Tibial nerve (tissue), 4 donors: Measurements from ENCODE around the gene HOXB13. TPM values are rescaled to one million over a fixed set of nuclear protein-coding genes. Genes with fewer than 3 reads are reported as not detected.
A peak's percentile ranks its signal among the peaks of the same experiment; 100 is the strongest.
"Not testable (repeated sequence)": the region's sequence is repeated elsewhere in the genome, so short reads cannot be mapped to it uniquely, and the experiment has no call there.

Experiments used
- DNase-seq, 2 donors: peaks; one replicate each; pipeline ENCODE4 v3.0.0-alpha.2; 2019; ENCODE audit warnings: low spot score in 2 of 2
- H3K27ac ChIP-seq, 4 donors: fragments of 200-600 bp; sonication (generic) in 3 of 4; one replicate each; pipeline ENCODE4 v1.5.1; 2017 to 2019; ENCODE audit warnings: mild to moderate bottlenecking in 1 of 4
- H3K27me3 ChIP-seq, 2 donors: fragments of 200-600 bp; sonication (generic) in 1 of 2; one replicate each; pipeline versions ENCODE4 v1.5.1 to v1.6.0; 2017 to 2019
- H3K36me3 ChIP-seq, 3 donors: fragments of 200-600 bp; sonication (generic); one replicate each; pipeline ENCODE4 v1.5.1; 2018 to 2019
- H3K4me1 ChIP-seq, 4 donors: fragments of 200-600 bp; sonication (generic) in 3 of 4; one replicate each; pipeline ENCODE4 v1.5.1; 2017 to 2019
- H3K4me3 ChIP-seq, 4 donors: fragments of 200-600 bp; sonication (generic) in 3 of 4; one replicate each; pipeline ENCODE4 v1.5.1; 2017 to 2019; ENCODE audit warnings: mild to moderate bottlenecking in 1 of 4, moderate library complexity in 1 of 4
- H3K9me3 ChIP-seq, 4 donors: fragments of 200-600 bp; sonication (generic) in 3 of 4; one replicate each; pipeline ENCODE4 v1.5.1; 2017 to 2019
- EP300 ChIP-seq, 2 donors: sonication (generic); formaldehyde crosslinking; IDR thresholded peaks; one replicate each; pipeline ENCODE4 v1.6.1; 2017; ENCODE audit warnings: antibody characterized with exemption in 2 of 2, mild to moderate bottlenecking in 1 of 2
- POLR2A ChIP-seq, 2 donors: fragments of 450-650 bp; IDR thresholded peaks; one replicate each; pipeline ENCODE4 v1.6.1; 2017; ENCODE audit warnings: antibody characterized with exemption in 2 of 2, mild to moderate bottlenecking in 2 of 2, moderate library complexity in 2 of 2
- WGBS, 2 donors: methylation state at CpG; one replicate each; pipeline ENCODE4 v1.1.5; 2018; 5-methylcytosine and 5-hydroxymethylcytosine counted together
- total RNA-seq, 4 donors: library from RNA; depleted of rRNA; stranded (reverse); fragments of >200 nt; gene quantifications; one replicate each; pipeline ENCODE4 v1.1.0, GENCODE V29; 2016
- TF ChIP-seq, protein P1 (sequence below), 5 experiments: fragments of 200-600 bp in 3 of 5; fragments of 450-650 bp in 2 of 5; sonication (generic) in 3 of 5; IDR thresholded peaks; one replicate each; pipeline ENCODE4 v1.5.1; 2016 to 2019; ENCODE audit warnings: antibody characterized with exemption in 5 of 5, mild to moderate bottlenecking in 3 of 5, moderate library complexity in 2 of 5

HOXB13 gene
- total RNA-seq, 4 donors from 2014 or later = not detected

- DNase-seq = no peak
- Histone ChIP-seq H3K9me3 (no peaks in the 10 kb centered on the region), H3K27ac (no peak overlapping the region), H3K4me1 (peaks cover 0 to 41% (median 9%) of the 10 kb centered on the region in 4 donors), H3K27me3 (peaks cover 3 to 100% of the 10 kb centered on the region in 2 donors), H3K4me3 (no peak overlapping the region), H3K36me3 (no peaks in the 10 kb centered on the region)
- 12% methylated on average over 37 of the region's 37 CpGs for WGBS, 2 donors
- TF ChIP-seq POLR2A (IDR thresholded peaks at IDR 0.05) (no peak), EP300 (IDR thresholded peaks at IDR 0.05) (no peak)
- TF ChIP-seq, protein P1, sequence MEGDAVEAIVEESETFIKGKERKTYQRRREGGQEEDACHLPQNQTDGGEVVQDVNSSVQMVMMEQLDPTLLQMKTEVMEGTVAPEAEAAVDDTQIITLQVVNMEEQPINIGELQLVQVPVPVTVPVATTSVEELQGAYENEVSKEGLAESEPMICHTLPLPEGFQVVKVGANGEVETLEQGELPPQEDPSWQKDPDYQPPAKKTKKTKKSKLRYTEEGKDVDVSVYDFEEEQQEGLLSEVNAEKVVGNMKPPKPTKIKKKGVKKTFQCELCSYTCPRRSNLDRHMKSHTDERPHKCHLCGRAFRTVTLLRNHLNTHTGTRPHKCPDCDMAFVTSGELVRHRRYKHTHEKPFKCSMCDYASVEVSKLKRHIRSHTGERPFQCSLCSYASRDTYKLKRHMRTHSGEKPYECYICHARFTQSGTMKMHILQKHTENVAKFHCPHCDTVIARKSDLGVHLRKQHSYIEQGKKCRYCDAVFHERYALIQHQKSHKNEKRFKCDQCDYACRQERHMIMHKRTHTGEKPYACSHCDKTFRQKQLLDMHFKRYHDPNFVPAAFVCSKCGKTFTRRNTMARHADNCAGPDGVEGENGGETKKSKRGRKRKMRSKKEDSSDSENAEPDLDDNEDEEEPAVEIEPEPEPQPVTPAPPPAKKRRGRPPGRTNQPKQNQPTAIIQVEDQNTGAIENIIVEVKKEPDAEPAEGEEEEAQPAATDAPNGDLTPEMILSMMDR (IDR thresholded peaks at IDR 0.05) = no peak
These were observed 8.8 kb downstream of the HOXB13 start for GRCh38 chr17:48719642-48720265.

- no peaks in the 10 kb centered on the region for H3K36me3 ChIP-seq
- peaks cover 3 to 100% of the 10 kb centered on the region in 2 donors for H3K27me3 ChIP-seq
- no peaks in the 10 kb centered on the region for H3K9me3 ChIP-seq
- WGBS, 2 donors = 6 to 8% methylated on average over 51 to 61 of the region's 80 CpGs
- no peak overlapping the region for H3K27ac ChIP-seq
- no peak for TF ChIP-seq POLR2A (IDR thresholded peaks at IDR 0.05)
- TF ChIP-seq EP300 (IDR thresholded peaks at IDR 0.05) = peak in 1 of 2 donors; percentile 53
- TF ChIP-seq, protein P1 (IDR thresholded peaks at IDR 0.05) = no peak
- peak overlapping the region in 1 of 4 donors; percentile 0 for H3K4me3 ChIP-seq
- no peak for DNase-seq
- H3K4me1 ChIP-seq = peaks cover 0 to 34% (median 8%) of the 10 kb centered on the region in 4 donors
These were observed 9.5 kb downstream of the HOXB13 start for GRCh38 chr17:48718761-48719641.

DNA sequence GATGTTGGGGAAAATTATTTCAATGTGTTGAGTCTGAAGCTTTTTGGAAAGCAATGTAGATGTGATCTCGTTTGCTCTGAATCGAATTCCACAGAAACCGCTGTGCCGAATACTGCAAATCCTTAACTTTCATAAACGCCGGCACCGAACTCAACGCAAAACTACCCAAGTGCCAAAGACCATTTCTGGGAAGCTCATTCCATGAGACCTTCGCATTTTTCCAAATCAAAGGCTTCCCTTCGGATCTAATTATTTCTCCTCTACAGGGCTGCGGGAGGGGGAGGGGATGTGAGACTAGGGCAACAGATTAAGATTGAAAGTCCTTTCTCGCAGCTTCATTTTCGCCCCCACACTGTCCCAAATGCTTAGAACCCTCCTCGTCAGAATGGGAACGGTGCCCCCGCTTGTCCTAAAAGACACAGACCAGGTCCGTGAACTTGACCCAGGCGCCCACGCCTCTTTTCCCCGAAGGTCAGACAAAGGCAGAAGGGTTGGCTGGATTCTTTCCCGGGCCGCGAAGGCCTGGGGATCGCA lies 10.3 kb downstream of the HOXB13 start:
- Histone ChIP-seq H3K4me3 (no peak overlapping the region), H3K4me1 (peaks cover 0 to 27% (median 3%) of the 10 kb centered on the region in 4 donors), H3K27ac (no peak overlapping the region), H3K36me3 (no peaks in the 10 kb centered on the region), H3K27me3 (peaks cover 3 to 100% of the 10 kb centered on the region in 2 donors), H3K9me3 (no peaks in the 10 kb centered on the region)
- WGBS, 2 donors = 11 to 14% methylated on average over 24 of the region's 24 CpGs
- peak in 1 of 2 donors; percentile 19 for TF ChIP-seq EP300 (IDR thresholded peaks at IDR 0.05)
- TF ChIP-seq POLR2A (IDR thresholded peaks at IDR 0.05) = no peak
- no peak for DNase-seq

DNA sequence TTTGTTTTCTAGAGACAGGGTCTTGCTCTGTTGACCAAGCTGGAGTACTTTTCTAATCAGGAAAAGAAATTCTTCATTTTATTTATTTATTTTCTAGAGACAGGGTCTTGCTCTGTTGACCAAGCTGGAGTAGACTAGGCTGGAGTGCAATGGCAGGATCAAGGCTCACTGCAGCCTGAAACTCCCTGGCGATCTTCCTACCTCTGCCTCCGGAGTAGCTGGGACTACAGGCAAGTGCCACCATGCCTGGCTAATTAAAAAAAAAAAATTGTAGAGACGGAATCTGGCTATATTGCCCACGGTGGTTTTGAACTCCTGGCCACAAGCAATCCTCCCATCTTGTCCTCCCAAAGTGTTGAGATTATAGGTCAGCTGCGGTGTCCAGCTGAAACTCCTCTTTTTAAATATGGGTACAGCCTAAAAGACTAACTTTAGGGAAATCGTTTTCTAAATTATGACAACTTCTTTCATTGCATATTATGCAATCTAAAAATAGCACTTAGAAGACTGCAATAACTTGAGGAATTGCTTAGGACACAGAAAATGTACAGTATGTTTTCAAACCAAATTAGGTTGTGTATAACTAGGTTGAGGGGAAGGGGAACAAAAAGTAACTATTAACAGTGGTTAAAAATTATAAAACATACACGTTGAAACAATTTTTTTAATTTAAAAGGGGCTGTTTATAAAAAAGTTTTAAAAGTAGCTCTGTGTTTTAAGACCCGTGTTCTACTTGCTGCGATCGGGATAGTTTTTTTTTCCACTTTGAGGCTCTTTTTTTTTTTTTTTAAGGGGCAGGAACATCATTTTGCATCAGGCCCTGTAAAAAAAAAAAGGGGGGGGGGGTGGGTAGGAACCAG lies 11.0 kb downstream of the HOXB13 start:
- Histone ChIP-seq H3K36me3 (no peaks in the 10 kb centered on the region), H3K4me3 (no peak overlapping the region), H3K27me3 (peaks cover 3 to 100% of the 10 kb centered on the region in 2 donors), H3K9me3 (no peaks in the 10 kb centered on the region), H3K27ac (no peak overlapping the region), H3K4me1 (peaks cover 0 to 20% (median 3%) of the 10 kb centered on the region in 4 donors)
- TF ChIP-seq POLR2A (IDR thresholded peaks at IDR 0.05) (no peak), EP300 (IDR thresholded peaks at IDR 0.05) (no peak)
- TF ChIP-seq, protein P1 (IDR thresholded peaks at IDR 0.05) = no peak
- 11 to 14% methylated on average over 10 of the region's 10 CpGs for WGBS, 2 donors
- DNase-seq = no peak

GRCh38 chr17:48716549-48716948 lies 12.0 kb downstream of the HOXB13 start:
- H3K27me3 ChIP-seq = peaks cover 3 to 100% of the 10 kb centered on the region in 2 donors
- not testable (repeated sequence) for H3K9me3 ChIP-seq, H3K4me3 ChIP-seq, H3K27ac ChIP-seq, DNase-seq, H3K36me3 ChIP-seq
- 69 to 71% methylated on average over 3 of the region's 3 CpGs for WGBS, 2 donors
- H3K4me1 ChIP-seq = peaks cover 0 to 17% (median 3%) of the 10 kb centered on the region in 4 donors
